ENCODE results near the gene ZBTB43.

DNA sequence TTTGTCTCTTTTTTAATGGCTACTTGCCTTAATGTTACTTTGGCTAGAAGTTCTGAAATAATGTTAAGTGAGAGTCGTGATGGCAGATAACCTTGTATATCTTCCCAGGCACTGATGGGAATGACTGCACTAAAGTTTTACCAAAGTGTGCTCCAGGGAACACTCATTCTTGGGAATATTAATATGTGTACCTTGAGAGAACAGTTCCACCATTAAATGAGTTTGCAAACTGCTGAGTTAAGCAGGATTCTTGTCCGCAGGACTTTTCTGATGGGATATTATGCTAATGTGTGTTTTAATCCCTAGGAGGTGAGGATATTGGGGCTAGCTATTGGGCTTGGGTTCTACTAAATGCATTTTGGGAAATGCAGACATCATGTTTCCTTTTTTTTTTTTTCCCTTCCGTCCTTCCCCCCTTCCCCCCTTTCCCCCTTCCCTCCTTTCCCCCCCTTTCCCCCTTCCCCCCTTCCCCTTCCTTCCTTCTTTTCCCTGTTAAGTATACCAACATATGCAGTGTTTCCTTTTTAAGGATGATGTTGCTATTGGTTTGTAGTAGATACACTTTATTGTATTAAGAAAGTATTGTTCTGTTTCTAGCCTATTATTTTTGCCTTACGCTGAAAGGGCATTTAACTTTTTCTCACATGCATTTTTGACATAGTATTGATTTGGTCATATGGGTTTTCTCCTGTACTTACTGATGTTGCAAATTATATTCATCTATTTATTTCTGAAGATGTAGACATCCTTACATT lies 71.1 kb downstream of the ZBTB43 start:
- no peak for TF ChIP-seq POLR2A (IDR thresholded peaks at IDR 0.05)
- TF ChIP-seq, protein P1, sequence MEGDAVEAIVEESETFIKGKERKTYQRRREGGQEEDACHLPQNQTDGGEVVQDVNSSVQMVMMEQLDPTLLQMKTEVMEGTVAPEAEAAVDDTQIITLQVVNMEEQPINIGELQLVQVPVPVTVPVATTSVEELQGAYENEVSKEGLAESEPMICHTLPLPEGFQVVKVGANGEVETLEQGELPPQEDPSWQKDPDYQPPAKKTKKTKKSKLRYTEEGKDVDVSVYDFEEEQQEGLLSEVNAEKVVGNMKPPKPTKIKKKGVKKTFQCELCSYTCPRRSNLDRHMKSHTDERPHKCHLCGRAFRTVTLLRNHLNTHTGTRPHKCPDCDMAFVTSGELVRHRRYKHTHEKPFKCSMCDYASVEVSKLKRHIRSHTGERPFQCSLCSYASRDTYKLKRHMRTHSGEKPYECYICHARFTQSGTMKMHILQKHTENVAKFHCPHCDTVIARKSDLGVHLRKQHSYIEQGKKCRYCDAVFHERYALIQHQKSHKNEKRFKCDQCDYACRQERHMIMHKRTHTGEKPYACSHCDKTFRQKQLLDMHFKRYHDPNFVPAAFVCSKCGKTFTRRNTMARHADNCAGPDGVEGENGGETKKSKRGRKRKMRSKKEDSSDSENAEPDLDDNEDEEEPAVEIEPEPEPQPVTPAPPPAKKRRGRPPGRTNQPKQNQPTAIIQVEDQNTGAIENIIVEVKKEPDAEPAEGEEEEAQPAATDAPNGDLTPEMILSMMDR (IDR thresholded peaks at IDR 0.05), result no peak

Measured in adrenal gland (tissue), 5 donors.